COLO668 (cell line): ENCODE data around the gene RAPGEF1.

Source experiments
- DNase-seq: peaks from one replicate; lab custom pipeline; 2025; ENCODE audit not compliant: unreplicated experiment; lab: John Stamatoyannopoulos, UW

Gene RAPGEF1

GRCh38 chr9:131545003-131545785 lies 194.7 kb downstream of the RAPGEF1 start, which contains the start of gene PRRT1B:
PRRT1B (plus strand) TSS chr9:131545523; CDS start chr9:131545616, 93 bp downstream.
- peak; percentile 98 for DNase-seq

GRCh38 chr9:131543141-131543540 lies 196.7 kb downstream of the RAPGEF1 start:
- no peak for DNase-seq

- no peak for DNase-seq
Observed at GRCh38 chr9:131539223-131539923, 200.5 kb downstream of the RAPGEF1 start.

- DNase-seq = no peak
Observed at GRCh38 chr9:131537946-131538345, 201.9 kb downstream of the RAPGEF1 start.

- peak; percentile 5 for DNase-seq
Observed at GRCh38 chr9:131534721-131535237, 205.1 kb downstream of the RAPGEF1 start.

DNA sequence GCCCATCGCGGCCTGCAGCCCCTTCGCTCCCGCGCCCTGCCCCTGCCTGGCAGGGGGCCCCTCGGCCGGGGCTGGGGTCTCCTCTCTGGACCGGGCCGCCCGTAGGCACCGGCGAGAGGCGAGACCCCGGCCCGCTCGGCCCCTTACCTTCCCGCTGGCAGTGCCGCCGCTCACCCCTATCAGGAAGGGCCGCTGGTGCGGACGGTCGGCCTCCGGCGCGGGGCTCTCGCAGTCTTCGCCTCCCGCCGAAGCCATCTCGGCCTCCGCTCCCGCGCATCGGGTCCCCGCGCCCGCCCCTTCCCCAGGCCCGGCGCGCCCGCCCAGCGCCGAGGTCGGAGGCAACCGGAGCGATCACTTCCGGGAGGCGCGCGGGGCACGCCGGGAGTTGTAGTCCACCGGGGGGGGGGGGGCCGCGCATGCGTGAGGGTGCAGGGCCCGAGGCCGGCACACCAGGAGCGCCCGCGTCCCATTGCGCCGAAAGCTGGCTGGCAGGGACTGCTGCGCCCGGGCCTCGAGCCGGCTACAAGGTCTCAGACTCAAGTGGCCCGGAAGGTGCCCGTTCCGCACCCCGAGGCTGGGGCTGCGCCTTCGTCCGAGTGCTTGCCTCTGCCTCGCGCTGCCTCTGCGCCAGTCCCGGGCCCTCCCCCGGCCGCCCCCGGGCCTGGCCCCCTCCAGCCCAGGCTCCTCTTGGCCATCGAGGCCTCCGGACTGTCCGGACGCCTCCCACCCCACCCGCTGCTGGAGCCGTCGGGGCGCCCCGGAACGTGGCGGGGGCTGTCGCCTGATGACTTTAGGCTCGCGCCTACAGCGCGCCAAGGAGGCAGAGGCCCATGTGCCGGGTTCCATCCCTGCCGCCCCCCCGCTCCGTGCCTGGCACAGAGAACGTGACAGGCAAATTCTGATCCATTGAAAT lies 208.7 kb downstream of the RAPGEF1 start, which contains the start of gene UCK1:
TSS of gene UCK1 (minus strand) at position 344 of the 913 bp plus-strand sequence. CDS start at position 255, 89 bp downstream.
- DNase-seq = peak; percentile 90

- DNase-seq = peak; percentile 77
Observed at GRCh38 chr9:131530546-131530919, 209.3 kb downstream of the RAPGEF1 start.

GRCh38 chr9:131529597-131530545 lies 210.0 kb downstream of the RAPGEF1 start:
- DNase-seq = peak; percentile 12

DNA sequence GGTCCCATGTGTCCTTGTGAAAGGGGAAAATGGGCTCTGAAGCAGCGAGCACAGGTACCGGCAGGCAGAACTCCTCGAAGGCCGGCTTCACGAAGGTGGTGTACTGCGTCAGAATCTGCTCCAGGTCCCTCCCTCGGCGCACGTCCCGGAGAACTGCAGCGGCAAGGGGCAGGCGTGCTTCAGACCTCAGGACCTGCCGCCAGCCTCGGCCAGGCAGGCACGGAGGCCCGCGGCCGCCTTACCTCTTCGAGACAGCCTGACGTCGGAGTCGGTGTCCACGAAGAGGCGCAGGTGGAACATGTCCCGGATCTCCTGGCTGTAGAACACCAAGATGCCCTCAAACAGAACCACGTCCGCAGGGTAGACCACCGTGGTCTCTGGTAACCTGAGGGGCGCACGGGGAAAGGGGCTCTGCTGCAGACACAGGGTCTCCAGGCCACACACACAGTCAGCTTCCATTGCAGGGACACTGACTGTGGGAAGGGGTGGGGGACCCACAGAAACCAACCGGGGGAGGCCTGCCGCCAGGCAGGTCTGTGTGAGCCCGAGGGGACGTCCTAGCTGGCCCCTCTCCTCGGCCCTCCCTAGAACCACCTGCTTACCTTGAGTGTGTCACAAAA lies 210.9 kb downstream of the RAPGEF1 start:
- no peak for DNase-seq

DNA sequence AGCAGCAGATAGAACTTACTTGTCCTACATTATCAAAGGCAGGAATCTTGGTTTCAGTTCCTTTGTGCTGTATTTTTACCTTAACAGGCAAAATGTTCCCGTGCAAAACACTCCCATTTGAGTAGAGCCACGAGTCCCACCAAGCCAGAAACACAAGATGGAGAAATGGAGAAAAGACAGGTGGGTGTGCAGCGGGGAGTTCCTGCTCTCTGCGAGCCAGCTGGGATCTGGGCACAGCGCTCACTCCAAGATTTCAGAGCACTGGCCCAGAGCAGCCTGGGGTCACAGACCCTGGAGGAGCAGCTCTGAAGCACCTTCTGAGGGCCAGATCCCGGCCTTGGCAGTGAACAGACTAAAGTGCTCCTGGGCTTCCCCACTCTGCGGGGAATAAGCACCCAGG lies 211.7 kb downstream of the RAPGEF1 start:
- DNase-seq = no peak
